Panc1 (cell line): Measurements from ENCODE around the gene PLA2G15. TPM values are rescaled to one million over a fixed set of nuclear protein-coding genes. Genes with fewer than 3 reads are reported as not detected.

Experiments used
- ATAC-seq: fragments of 200-7000 bp; cut with Tn5 transposase; 2 replicates; pipeline ENCODE4 v1.9.1; 2020; ENCODE audit warnings: mild to moderate bottlenecking, moderate library complexity
- BruUV-seq: library from RNA; stranded (reverse); fragments of 400-500 nt; replicated peaks from 2 replicates; lab custom pipeline; 2021; lab: Mats Ljungman, UMichigan
- CTCF ChIA-PET: fragments of 300-600 bp; sonication (Branson Sonifier 250); formaldehyde crosslinking; loops from one replicate; lab custom pipeline; 2022; ENCODE audit warnings: antibody characterized with exemption; lab: Charles Lee
- POLR2A ChIA-PET: fragments of 300-600 bp; sonication (Branson Sonifier 250); formaldehyde crosslinking; loops from one replicate; lab custom pipeline; 2022; ENCODE audit warnings: antibody characterized with exemption; lab: Charles Lee
- DNase-seq: peaks from one replicate; pipeline ENCODE4 v3.0.0-alpha.2; 2010; ENCODE audit warnings: low read depth, low spot score
- H3K27ac ChIP-seq: 2 replicates; pipeline ENCODE4 v1.5.1; 2011; ENCODE audit warnings: mild to moderate bottlenecking, low read length, inconsistent platforms
- H3K27me3 ChIP-seq: fragments of 200-500 bp; sonication (Bioruptor generic); 2 replicates; pipeline ENCODE4 v1.6.0; 2014; ENCODE audit warnings: low read length, inconsistent platforms; ENCODE audit not compliant: control insufficient read depth, insufficient read depth
- H3K36me3 ChIP-seq: fragments of 200-500 bp; sonication (Bioruptor generic); 2 replicates; pipeline ENCODE4 v1.5.1; 2014; ENCODE audit warnings: inconsistent platforms, mild to moderate bottlenecking, low read length, moderate library complexity; ENCODE audit not compliant: control insufficient read depth, insufficient read depth
- H3K4me1 ChIP-seq: 2 replicates; pipeline ENCODE4 v1.5.1; 2011; ENCODE audit warnings: inconsistent platforms, mild to moderate bottlenecking, low read length, moderate library complexity; ENCODE audit not compliant: control insufficient read depth, insufficient read depth
- H3K4me3 ChIP-seq, 2 experiments: 2 replicates each; pipeline ENCODE4 v1.5.1; 2011 to 2012; ENCODE audit warnings: low read depth in 2 of 2, low read length in 2 of 2, mild to moderate bottlenecking in 2 of 2, inconsistent platforms in 1 of 2, moderate library complexity in 1 of 2
- H3K9me3 ChIP-seq: fragments of 200-500 bp; sonication (Bioruptor generic); 2 replicates; pipeline ENCODE4 v1.5.1; 2014; ENCODE audit warnings: low read depth, mild to moderate bottlenecking, inconsistent platforms, low read length, moderate library complexity; ENCODE audit not compliant: control insufficient read depth, insufficient read depth
- CTCF ChIP-seq: fragments of 450-650 bp; IDR thresholded peaks from 2 replicates; pipeline ENCODE4 v1.5.1; 2017; ENCODE audit warnings: mild to moderate bottlenecking
- POLR2AphosphoS5 ChIP-seq: IDR thresholded peaks from 2 replicates; pipeline ENCODE4 v1.6.1; 2012; ENCODE audit warnings: mild to moderate bottlenecking, low read depth, low read length, moderate library complexity
- REST ChIP-seq, 2 experiments: IDR thresholded peaks; 2 replicates each; pipeline ENCODE4 v1.6.1; 2011 to 2012; ENCODE audit warnings: low read depth in 2 of 2, control low read depth in 1 of 2, low read length in 1 of 2, mild to moderate bottlenecking in 1 of 2, moderate library complexity in 1 of 2; ENCODE audit not compliant: insufficient read depth in 1 of 2
- SIN3A ChIP-seq: IDR thresholded peaks from 2 replicates; pipeline ENCODE4 v1.6.1; 2012; ENCODE audit warnings: low read depth, mild to moderate bottlenecking, low read length, moderate library complexity, borderline replicate concordance; ENCODE audit not compliant: insufficient read depth
- TCF7L2 ChIP-seq: IDR thresholded peaks from 2 replicates; pipeline ENCODE4 v1.6.1; 2011; ENCODE audit warnings: mild to moderate bottlenecking, low read depth, low read length, inconsistent platforms
- in situ Hi-C: cut with HindIII; loops from 2 replicates; pipeline ENCODE4 v1.10.0; 2016; ENCODE audit warnings: low sequenced_read_pairs, low pct_unique_long_range_greater_than_20kb
- intact Hi-C: fragments of 100-400 bp; cut with micrococcal nuclease; formaldehyde crosslinking; loops from one replicate; pipeline ENCODE4 v1.10.0; 2022; ENCODE audit not compliant: unreplicated experiment
- total RNA-seq: library from RNA; stranded (reverse); gene quantifications from one replicate; pipeline ENCODE4 v1.2.1, GENCODE V29; 2021; ENCODE audit not compliant: unreplicated experiment

The PLA2G15 gene
- total RNA-seq, 1 experiment from 2014 or later = 14.3 TPM

- POLR2A ChIA-PET = no interaction called here
- ATAC-seq (no peak), DNase-seq (no peak)
- Histone ChIP-seq H3K4me1 (peaks cover 11% of the 10 kb centered on the region), H3K36me3 (no peaks in the 10 kb centered on the region), H3K9me3 (no peaks in the 10 kb centered on the region), H3K27ac (no peak overlapping the region), H3K27me3 (no peaks in the 10 kb centered on the region), H3K4me3 (no peak overlapping the region)
- no TSS peak for BruUV-seq
- in situ Hi-C loops = no loop called here
- TF ChIP-seq CTCF (no peak), REST (IDR thresholded peaks at IDR 0.05; ENCODE audit: insufficient read depth in 1 of 2, low read depth in 2 of 2, low read length in 1 of 2) (no peak), POLR2AphosphoS5 (no peak), TCF7L2 (no peak), SIN3A (no peak)
- intact Hi-C loops = loop anchor here (5.0 kb wide), 1 partner anchor 140 kb away; the partner anchor contains the start of gene NFATC3
- CTCF ChIA-PET = no interaction called here
These were observed 17.9 kb upstream of the PLA2G15 start for GRCh38 chr16:68227183-68227793.

GRCh38 chr16:68227850-68228553 lies 17.2 kb upstream of the PLA2G15 start:
- Histone ChIP-seq H3K36me3 (no peaks in the 10 kb centered on the region), H3K27me3 (no peaks in the 10 kb centered on the region), H3K4me3 (no peak overlapping the region), H3K27ac (no peak overlapping the region), H3K9me3 (no peaks in the 10 kb centered on the region), H3K4me1 (peaks cover 11% of the 10 kb centered on the region)
- no peak for DNase-seq
- ChIA-PET POLR2A (no interaction called here), CTCF (interaction anchor here (0.6 kb wide), 1 partner anchor 11 kb away, joined by 6 read pairs; no protein-coding TSS in a partner anchor)
- no TSS peak for BruUV-seq
- intact Hi-C loops (loop anchor here (5.0 kb wide), 1 partner anchor 141 kb away; the partner anchor contains the start of gene NFATC3), in situ Hi-C loops (no loop called here)
- no peak for TF ChIP-seq REST (IDR thresholded peaks at IDR 0.05; ENCODE audit: insufficient read depth in 1 of 2, low read depth in 2 of 2, low read length in 1 of 2)
- no peak for TF ChIP-seq CTCF
- TF ChIP-seq SIN3A = no peak
- no peak for TF ChIP-seq TCF7L2
- no peak for TF ChIP-seq POLR2AphosphoS5
- no peak for ATAC-seq
